ENCODE data around the gene THAP2.
A peak's percentile ranks its signal among the peaks of the same experiment; 100 is the strongest.

The THAP2 gene

GRCh38 chr12:71663561-71664410, at the start of gene THAP2, which contains the start of gene ZFC3H1:
Gene THAP2 (plus strand): TSS chr12:71664301. CDS start chr12:71664510, 209 bp downstream.
Gene ZFC3H1 (minus strand): TSS chr12:71663848. CDS start chr12:71663610, 238 bp downstream.
- DNase-seq (ENCODE audit: low read depth in 2 of 2): peak; percentile 77 to 80

GRCh38 chr12:71621938-71622337, 42.2 kb upstream of the THAP2 start:
- DNase-seq (ENCODE audit: low read depth in 2 of 2): no peak

- DNase-seq (ENCODE audit: low read depth in 2 of 2): no peak
Observed at GRCh38 chr12:71625476-71625875, 38.6 kb upstream of the THAP2 start.

GRCh38 chr12:71626098-71626497, 38.0 kb upstream of the THAP2 start:
- no peak for DNase-seq (ENCODE audit: low read depth in 2 of 2)

GRCh38 chr12:71626768-71627167, 37.3 kb upstream of the THAP2 start:
- DNase-seq (ENCODE audit: low read depth in 2 of 2): no peak

GRCh38 chr12:71627438-71628002, 36.6 kb upstream of the THAP2 start:
- no peak for DNase-seq (ENCODE audit: low read depth in 2 of 2)

- DNase-seq (ENCODE audit: low read depth in 2 of 2): no peak
Observed at GRCh38 chr12:71636704-71637115, 27.4 kb upstream of the THAP2 start.

- no peak for DNase-seq (ENCODE audit: low read depth in 2 of 2)
Observed at GRCh38 chr12:71638499-71638898, 25.6 kb upstream of the THAP2 start.

GRCh38 chr12:71639341-71639760, 24.8 kb upstream of the THAP2 start:
- DNase-seq (ENCODE audit: low read depth in 2 of 2): no peak

GRCh38 chr12:71640316-71640715, 23.8 kb upstream of the THAP2 start:
- DNase-seq (ENCODE audit: low read depth in 2 of 2): no peak

- no peak for DNase-seq (ENCODE audit: low read depth in 2 of 2)
Observed at GRCh38 chr12:71641390-71641789, 22.7 kb upstream of the THAP2 start.

GRCh38 chr12:71642264-71642663, 21.8 kb upstream of the THAP2 start:
- no peak for DNase-seq (ENCODE audit: low read depth in 2 of 2)

- no peak for DNase-seq (ENCODE audit: low read depth in 2 of 2)
Observed at GRCh38 chr12:71645268-71645667, 18.8 kb upstream of the THAP2 start.

- no peak for DNase-seq (ENCODE audit: low read depth in 2 of 2)
Observed at GRCh38 chr12:71646512-71646911, 17.6 kb upstream of the THAP2 start.

GRCh38 chr12:71648537-71648936, 15.6 kb upstream of the THAP2 start:
- no peak for DNase-seq (ENCODE audit: low read depth in 2 of 2)

- DNase-seq (ENCODE audit: low read depth in 2 of 2): no peak
Observed at GRCh38 chr12:71649401-71649800, 14.7 kb upstream of the THAP2 start.

GRCh38 chr12:71652656-71653055, 11.4 kb upstream of the THAP2 start:
- DNase-seq (ENCODE audit: low read depth in 2 of 2): no peak

- DNase-seq (ENCODE audit: low read depth in 2 of 2): no peak
Observed at GRCh38 chr12:71653137-71653536, 11.0 kb upstream of the THAP2 start.

GRCh38 chr12:71654200-71654599, 9.9 kb upstream of the THAP2 start:
- DNase-seq (ENCODE audit: low read depth in 2 of 2): no peak

- DNase-seq (ENCODE audit: low read depth in 2 of 2): no peak
Observed at GRCh38 chr12:71655495-71655894, 8.6 kb upstream of the THAP2 start.

GRCh38 chr12:71655907-71656306, 8.2 kb upstream of the THAP2 start:
- no peak for DNase-seq (ENCODE audit: low read depth in 2 of 2)

- no peak for DNase-seq (ENCODE audit: low read depth in 2 of 2)
Observed at GRCh38 chr12:71656740-71657139, 7.4 kb upstream of the THAP2 start.

GRCh38 chr12:71661977-71662530, 2.0 kb upstream of the THAP2 start:
- DNase-seq (ENCODE audit: low read depth in 2 of 2): no peak
